OCI-LY1 (cell line): ENCODE measurements around the gene CARS1.

Experiments used
- H2AFZ ChIP-seq: fragments of 200-600 bp; sonication (generic), shearing (Covaris generic); 2 replicates; pipeline ENCODE4 v1.6.0; 2014; ENCODE audit warnings: antibody characterized with exemption, mild to moderate bottlenecking, low read length
- H3F3A ChIP-seq: fragments of 200-600 bp; sonication (generic), shearing (Covaris generic); 2 replicates; pipeline ENCODE4 v1.6.0; 2014; ENCODE audit warnings: mild to moderate bottlenecking, antibody characterized with exemption, low read length, moderate library complexity; ENCODE audit not compliant: insufficient read depth
- H3K27ac ChIP-seq: fragments of 200-600 bp; sonication (generic); 2 replicates; pipeline ENCODE4 v1.5.1; 2014; ENCODE audit warnings: low read length, mixed run types, mild to moderate bottlenecking, low read depth; ENCODE audit not compliant: poor library complexity, severe bottlenecking
- H3K27me3 ChIP-seq: fragments of 200-600 bp; sonication (generic); 2 replicates; pipeline ENCODE4 v1.6.0; 2014; ENCODE audit warnings: antibody characterized with exemption, mild to moderate bottlenecking, low read length, moderate library complexity; ENCODE audit not compliant: insufficient read depth
- H3K36me3 ChIP-seq: fragments of 200-600 bp; sonication (generic); 2 replicates; pipeline ENCODE4 v1.6.1; 2014; ENCODE audit warnings: mild to moderate bottlenecking, antibody characterized with exemption, low read length, moderate library complexity, mixed read lengths; ENCODE audit not compliant: insufficient read depth
- H3K4me1 ChIP-seq: fragments of 200-600 bp; sonication (generic); 2 replicates; pipeline ENCODE4 v1.5.1; 2014; ENCODE audit warnings: mild to moderate bottlenecking, low read length, moderate library complexity; ENCODE audit not compliant: insufficient read depth, severe bottlenecking
- H3K4me2 ChIP-seq: fragments of 200-600 bp; sonication (generic), shearing (Covaris generic); 2 replicates; pipeline ENCODE4 v1.6.1; 2014; ENCODE audit warnings: low read length
- H3K4me3 ChIP-seq: fragments of 200-600 bp; sonication (generic); 2 replicates; pipeline ENCODE4 v1.5.1; 2014; ENCODE audit warnings: low read length, low read depth, mild to moderate bottlenecking, mixed read lengths; ENCODE audit not compliant: poor library complexity, severe bottlenecking
- H3K79me2 ChIP-seq: fragments of 200-600 bp; shearing (Covaris generic); 2 replicates; pipeline ENCODE4 v1.6.1; 2016; ENCODE audit warnings: mixed run types, low read length, mixed read lengths; ENCODE audit not compliant: insufficient read depth
- H3K9ac ChIP-seq: fragments of 200-600 bp; sonication (generic), shearing (Covaris generic); 2 replicates; pipeline ENCODE4 v1.6.1; 2014; ENCODE audit warnings: mild to moderate bottlenecking, low read length, mixed read lengths
- H3K9me2 ChIP-seq: fragments of 200-600 bp; sonication (generic), shearing (Covaris generic); 2 replicates; pipeline ENCODE4 v1.6.1; 2014; ENCODE audit warnings: low read depth, mild to moderate bottlenecking, low read length, mixed read lengths
- H3K9me3 ChIP-seq: fragments of 200-600 bp; shearing (Covaris generic); 2 replicates; pipeline ENCODE4 v1.6.1; 2014; ENCODE audit warnings: low read length, mixed read lengths
- H4K20me1 ChIP-seq: fragments of 200-600 bp; sonication (generic), shearing (Covaris generic); 2 replicates; pipeline ENCODE4 v1.6.0; 2016; ENCODE audit warnings: mild to moderate bottlenecking, low read length; ENCODE audit not compliant: insufficient read depth
- CTCF ChIP-seq: fragments of 200-600 bp; sonication (generic), shearing (Covaris generic); IDR thresholded peaks from 2 replicates; pipeline ENCODE4 v1.5.1; 2017; ENCODE audit warnings: mild to moderate bottlenecking, antibody characterized with exemption, low read length, moderate library complexity, mixed read lengths
- EZH2 ChIP-seq: fragments of 200-600 bp; sonication (generic), shearing (Covaris generic); IDR thresholded peaks from 2 replicates; pipeline ENCODE4 v1.8.0; 2017; ENCODE audit warnings: borderline replicate concordance, mixed run types, mild to moderate bottlenecking, antibody characterized with exemption, low read length, moderate library complexity, mixed read lengths

CARS1 gene

GRCh38 chr11:3095712-3096361 is 38.6 kb upstream of the CARS1 start:
- no peaks in the 10 kb centered on the region for H3F3A ChIP-seq
- no peak overlapping the region for H3K4me2 ChIP-seq
- H2AFZ ChIP-seq: no peak overlapping the region
- no peaks in the 10 kb centered on the region for H3K4me1 ChIP-seq
- TF ChIP-seq EZH2 (no peak), CTCF (no peak)
- H3K9me2 ChIP-seq: no peaks in the 10 kb centered on the region
- no peak overlapping the region for H3K27ac ChIP-seq
- H3K27me3 ChIP-seq: no peaks in the 10 kb centered on the region
- no peaks in the 10 kb centered on the region for H3K9me3 ChIP-seq
- no peak overlapping the region for H3K4me3 ChIP-seq
- no peak overlapping the region for H3K9ac ChIP-seq
- no peaks in the 10 kb centered on the region for H4K20me1 ChIP-seq
- no peaks in the 10 kb centered on the region for H3K36me3 ChIP-seq
- H3K79me2 ChIP-seq: no peaks in the 10 kb centered on the region

- Histone ChIP-seq H3K9me2 (no peaks in the 10 kb centered on the region), H3K9me3 (no peaks in the 10 kb centered on the region), H3K27me3 (no peaks in the 10 kb centered on the region), H3K4me2 (no peak overlapping the region), H3K4me1 (no peaks in the 10 kb centered on the region), H3K36me3 (no peaks in the 10 kb centered on the region), H3K4me3 (no peak overlapping the region), H2AFZ (no peak overlapping the region), H3F3A (no peaks in the 10 kb centered on the region), H4K20me1 (no peaks in the 10 kb centered on the region), H3K79me2 (no peaks in the 10 kb centered on the region), H3K9ac (no peak overlapping the region), H3K27ac (no peak overlapping the region)
- TF ChIP-seq CTCF: no peak
- TF ChIP-seq EZH2: no peak
Observed at GRCh38 chr11:3094223-3094824, 37.1 kb upstream of the CARS1 start.

- H3K9ac ChIP-seq: no peak overlapping the region
- H3K9me2 ChIP-seq: no peaks in the 10 kb centered on the region
- H3K36me3 ChIP-seq: no peaks in the 10 kb centered on the region
- no peak overlapping the region for H2AFZ ChIP-seq
- no peak overlapping the region for H3K4me3 ChIP-seq
- no peaks in the 10 kb centered on the region for H3F3A ChIP-seq
- H4K20me1 ChIP-seq: no peaks in the 10 kb centered on the region
- H3K4me1 ChIP-seq: no peaks in the 10 kb centered on the region
- H3K79me2 ChIP-seq: no peaks in the 10 kb centered on the region
- H3K9me3 ChIP-seq: no peaks in the 10 kb centered on the region
- H3K27ac ChIP-seq: no peak overlapping the region
- H3K4me2 ChIP-seq: no peak overlapping the region
- H3K27me3 ChIP-seq: no peaks in the 10 kb centered on the region
- no peak for TF ChIP-seq CTCF
- TF ChIP-seq EZH2: no peak
Observed at GRCh38 chr11:3093281-3094191, 36.3 kb upstream of the CARS1 start.
